GM23248 (cell line): ENCODE results near the gene ZMPSTE24.

Experiments
- EZH2 ChIP-seq: fragments of 200-600 bp; sonication (generic); IDR thresholded peaks from 2 replicates; pipeline ENCODE4 v1.6.1; 2018; ENCODE audit warnings: antibody characterized with exemption, mild to moderate bottlenecking; ENCODE audit not compliant: insufficient read depth, poor library complexity, severe bottlenecking
- EZH2phosphoT487 ChIP-seq: fragments of 200-600 bp; sonication (generic); IDR thresholded peaks from 2 replicates; pipeline ENCODE4 v1.6.1; 2018; ENCODE audit warnings: antibody characterized with exemption, moderate library complexity, mild to moderate bottlenecking, low read depth; ENCODE audit not compliant: insufficient read depth

DNA sequence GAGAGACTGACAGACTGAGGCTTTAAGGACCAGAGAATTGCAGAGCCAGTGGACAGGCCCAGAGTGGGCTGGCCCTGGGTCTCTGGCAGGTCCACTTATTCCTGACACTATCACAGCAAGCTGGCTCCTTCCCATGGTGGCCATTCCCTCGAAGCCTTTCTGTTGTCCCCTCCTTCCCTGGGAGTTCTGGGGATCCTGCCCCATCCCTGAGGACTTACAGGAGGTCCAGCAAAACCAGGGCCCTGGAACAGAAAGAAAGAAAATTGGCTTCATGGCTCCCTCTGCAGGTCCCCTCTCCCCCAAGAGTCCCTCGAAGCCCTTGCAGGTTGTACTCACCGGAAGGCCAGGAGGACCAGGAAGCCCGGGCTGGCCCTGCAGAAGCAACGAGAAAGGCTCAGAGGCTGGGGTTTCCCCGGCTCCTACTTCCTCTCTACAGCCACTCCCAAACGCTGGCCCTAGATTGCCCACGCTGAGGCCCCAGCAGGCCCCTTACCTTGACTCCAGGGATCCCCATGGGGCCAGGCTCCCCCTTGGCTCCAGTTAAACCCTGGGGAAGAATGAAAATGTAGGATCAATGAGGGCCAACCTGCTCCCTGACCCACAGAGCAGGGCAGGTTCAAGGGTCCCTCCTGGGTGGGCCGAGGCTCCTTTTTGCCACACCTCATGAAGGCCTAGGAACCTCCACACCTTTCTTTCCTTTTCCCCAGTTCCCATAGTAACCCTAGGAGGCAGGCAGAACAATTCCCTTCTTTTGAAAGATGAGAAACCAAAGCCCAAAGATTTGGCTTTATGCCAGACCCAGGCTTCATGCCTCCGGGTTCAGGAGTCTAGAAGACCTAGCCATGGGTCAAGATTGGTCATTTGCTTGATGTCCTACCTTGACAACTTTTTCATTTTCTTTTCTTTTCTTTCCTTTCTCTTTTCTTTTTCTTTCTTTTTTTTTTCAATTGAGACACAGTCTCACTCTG is 54.5 kb downstream of the ZMPSTE24 start:
- TF ChIP-seq EZH2phosphoT487 (no peak), EZH2 (no peak)
